KMS-11 (cell line): ENCODE data around the gene SFTPA2.
"Not testable (repeated sequence)": the region's sequence is repeated elsewhere in the genome, so short reads cannot be mapped to it uniquely, and the experiment has no call there.

Source experiments
- H2AFZ ChIP-seq: fragments of 200-600 bp; sonication (generic); 2 replicates; pipeline ENCODE4 v1.6.1; 2016; ENCODE audit warnings: antibody characterized with exemption, mixed run types, low read depth
- H3K27ac ChIP-seq: fragments of 200-600 bp; sonication (generic); 2 replicates; pipeline ENCODE4 v1.6.1; 2016; ENCODE audit warnings: mild to moderate bottlenecking, mixed run types
- H3K27me3 ChIP-seq: fragments of 200-600 bp; sonication (generic); 2 replicates; pipeline ENCODE4 v1.6.1; 2017; ENCODE audit warnings: mild to moderate bottlenecking, low read depth, mixed run types, moderate library complexity; ENCODE audit not compliant: insufficient read depth
- H3K36me3 ChIP-seq: fragments of 200-600 bp; sonication (generic); 2 replicates; pipeline ENCODE4 v1.6.1; 2017; ENCODE audit warnings: mild to moderate bottlenecking, mixed run types; ENCODE audit not compliant: insufficient read depth
- H3K4me1 ChIP-seq: fragments of 200-600 bp; sonication (generic); 2 replicates; pipeline ENCODE4 v1.6.1; 2016; ENCODE audit warnings: mild to moderate bottlenecking, low read depth, mixed run types; ENCODE audit not compliant: poor library complexity, severe bottlenecking
- H3K4me2 ChIP-seq: fragments of 200-600 bp; sonication (generic); 2 replicates; pipeline ENCODE4 v1.7.0; 2016; ENCODE audit warnings: mild to moderate bottlenecking, mixed run types
- H3K4me3 ChIP-seq: fragments of 200-600 bp; sonication (generic); IDR thresholded peaks from 2 replicates; pipeline ENCODE4 v1.6.1; 2017; ENCODE audit warnings: low read depth, low read length, mixed read lengths; ENCODE audit not compliant: insufficient read depth
- H3K79me2 ChIP-seq: fragments of 200-600 bp; sonication (generic); 2 replicates; pipeline ENCODE4 v1.6.1; 2016; ENCODE audit warnings: low read depth, mixed run types; ENCODE audit not compliant: insufficient read depth
- H3K9ac ChIP-seq: fragments of 200-600 bp; sonication (generic); 2 replicates; pipeline ENCODE4 v1.6.1; 2016; ENCODE audit warnings: mild to moderate bottlenecking, mixed run types
- H4K20me1 ChIP-seq: fragments of 200-600 bp; sonication (generic); 2 replicates; pipeline ENCODE4 v1.6.1; 2016; ENCODE audit warnings: mild to moderate bottlenecking, mixed run types; ENCODE audit not compliant: insufficient read depth
- TF ChIP-seq, protein P1 (sequence below): fragments of 200-600 bp; sonication (generic); conservative IDR thresholded peaks from 2 replicates; pipeline ENCODE4 v1.6.1; 2017; ENCODE audit warnings: low read depth, mild to moderate bottlenecking, antibody characterized with exemption, low read length, moderate library complexity, mixed read lengths

SFTPA2 gene

DNA sequence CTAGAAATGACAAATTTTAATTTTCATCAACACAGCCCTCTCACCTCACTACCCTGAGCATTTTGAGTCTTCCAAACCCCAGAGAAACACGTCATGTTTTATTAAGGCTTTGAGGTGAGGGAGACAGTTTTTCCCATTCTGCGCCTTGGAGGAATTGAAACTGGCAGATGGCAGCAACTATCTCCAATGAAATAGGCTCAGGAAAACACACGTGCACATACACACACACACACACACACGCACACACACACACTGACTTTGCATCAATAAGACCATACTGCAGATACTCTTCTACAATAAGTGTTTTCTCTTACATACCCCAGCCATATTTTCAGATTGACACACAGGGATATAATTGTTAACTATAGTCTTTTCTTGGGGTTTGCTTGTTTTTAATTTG lies 3.2 kb upstream of the SFTPA2 start:
- no peak overlapping the region for H2AFZ ChIP-seq
- no peaks in the 10 kb centered on the region for H4K20me1 ChIP-seq
- H3K4me2 ChIP-seq = no peak overlapping the region
- no peaks in the 10 kb centered on the region for H3K79me2 ChIP-seq
- no peaks in the 10 kb centered on the region for H3K36me3 ChIP-seq
- H3K9ac ChIP-seq = no peak overlapping the region
- H3K4me3 ChIP-seq = no peak overlapping the region
- H3K27ac ChIP-seq = no peak overlapping the region
- TF ChIP-seq, protein P1, sequence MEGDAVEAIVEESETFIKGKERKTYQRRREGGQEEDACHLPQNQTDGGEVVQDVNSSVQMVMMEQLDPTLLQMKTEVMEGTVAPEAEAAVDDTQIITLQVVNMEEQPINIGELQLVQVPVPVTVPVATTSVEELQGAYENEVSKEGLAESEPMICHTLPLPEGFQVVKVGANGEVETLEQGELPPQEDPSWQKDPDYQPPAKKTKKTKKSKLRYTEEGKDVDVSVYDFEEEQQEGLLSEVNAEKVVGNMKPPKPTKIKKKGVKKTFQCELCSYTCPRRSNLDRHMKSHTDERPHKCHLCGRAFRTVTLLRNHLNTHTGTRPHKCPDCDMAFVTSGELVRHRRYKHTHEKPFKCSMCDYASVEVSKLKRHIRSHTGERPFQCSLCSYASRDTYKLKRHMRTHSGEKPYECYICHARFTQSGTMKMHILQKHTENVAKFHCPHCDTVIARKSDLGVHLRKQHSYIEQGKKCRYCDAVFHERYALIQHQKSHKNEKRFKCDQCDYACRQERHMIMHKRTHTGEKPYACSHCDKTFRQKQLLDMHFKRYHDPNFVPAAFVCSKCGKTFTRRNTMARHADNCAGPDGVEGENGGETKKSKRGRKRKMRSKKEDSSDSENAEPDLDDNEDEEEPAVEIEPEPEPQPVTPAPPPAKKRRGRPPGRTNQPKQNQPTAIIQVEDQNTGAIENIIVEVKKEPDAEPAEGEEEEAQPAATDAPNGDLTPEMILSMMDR = no peak
- H3K4me1 ChIP-seq = no peaks in the 10 kb centered on the region
- no peaks in the 10 kb centered on the region for H3K27me3 ChIP-seq

DNA sequence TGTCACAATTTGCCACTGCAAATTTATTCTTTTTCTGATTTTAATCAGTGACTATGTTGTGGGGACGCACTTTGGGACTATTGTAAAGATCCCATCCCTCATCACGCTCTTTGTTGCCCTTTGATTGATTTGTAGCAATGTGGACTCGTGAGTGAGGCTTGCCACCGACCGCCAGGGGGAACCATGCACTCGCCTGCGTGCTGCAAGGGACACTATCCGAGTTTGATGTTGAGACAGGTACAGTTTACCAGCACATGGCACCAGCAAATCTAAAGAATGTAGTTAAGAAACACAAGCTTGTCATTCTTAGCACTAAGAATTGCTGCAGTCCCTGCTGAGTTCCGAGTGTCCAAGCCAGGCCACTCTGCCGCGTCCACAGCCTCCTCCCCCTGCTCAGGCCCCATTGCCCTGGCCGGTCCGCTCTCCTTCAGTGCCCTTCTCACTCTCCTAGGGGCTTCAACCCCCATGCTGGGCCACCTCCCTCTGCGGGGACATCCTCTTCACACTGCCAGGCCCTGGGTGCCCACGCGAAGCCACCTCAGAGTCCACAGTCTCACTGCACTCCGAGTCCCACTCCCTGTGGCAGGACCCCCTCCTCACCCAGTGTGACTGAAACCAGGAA lies 2.0 kb upstream of the SFTPA2 start:
- Histone ChIP-seq H3K4me1 (no peaks in the 10 kb centered on the region), H3K36me3 (no peaks in the 10 kb centered on the region), H3K27ac (no peak overlapping the region), H4K20me1 (no peaks in the 10 kb centered on the region), H3K4me2 (no peak overlapping the region), H3K79me2 (no peaks in the 10 kb centered on the region), H3K27me3 (no peaks in the 10 kb centered on the region), H3K9ac (no peak overlapping the region), H3K4me3 (no peak overlapping the region), H2AFZ (peak overlapping the region; percentile 29; the same call in 1 of the 2 replicates)
- TF ChIP-seq, protein P1 = peak; percentile 79

DNA sequence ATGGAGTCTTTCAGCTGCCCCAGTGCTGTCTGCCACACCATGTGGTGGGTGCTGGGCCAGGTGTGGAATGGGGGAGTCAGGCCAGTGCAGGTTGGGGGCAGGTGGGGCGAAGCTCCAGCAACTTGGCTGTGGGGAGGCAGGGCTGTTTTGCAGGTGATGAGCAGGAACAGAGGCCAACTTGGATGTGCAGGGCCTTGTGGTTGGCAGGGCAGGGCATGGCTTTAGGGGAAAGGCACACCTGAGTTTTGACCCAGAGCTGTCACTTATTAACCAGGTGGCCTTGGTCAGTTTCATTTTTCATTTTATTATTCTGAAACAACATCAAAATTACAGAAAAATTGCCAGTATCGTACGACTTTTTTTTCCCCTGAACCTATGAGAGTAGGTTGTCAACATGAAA lies 1.1 kb upstream of the SFTPA2 start:
- TF ChIP-seq, protein P1 = no peak

DNA sequence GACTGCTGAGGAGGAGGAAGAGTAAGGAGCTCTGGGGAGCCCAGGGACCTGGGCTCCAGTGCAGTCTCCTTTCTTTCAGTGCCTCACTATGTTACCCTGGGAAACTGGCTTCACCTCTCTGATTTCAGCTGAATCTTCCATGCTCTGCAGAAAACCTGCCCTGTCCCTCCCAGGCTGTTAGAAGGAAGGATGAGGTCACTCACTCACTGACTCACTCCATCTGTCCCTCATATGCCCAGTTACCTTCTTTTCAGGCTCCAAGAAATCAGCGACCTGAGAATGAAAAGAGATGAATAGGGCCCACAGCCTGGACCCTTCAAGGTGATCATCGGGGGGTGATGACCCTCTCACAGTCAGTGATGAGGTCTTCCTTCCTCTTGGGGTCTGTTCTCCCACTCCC lies 481 bp downstream of the SFTPA2 start:
- TF ChIP-seq, protein P1 = no peak
- no peak overlapping the region for H2AFZ ChIP-seq
- no peak overlapping the region for H3K27ac ChIP-seq
- no peaks in the 10 kb centered on the region for H3K79me2 ChIP-seq
- no peaks in the 10 kb centered on the region for H3K36me3 ChIP-seq
- no peaks in the 10 kb centered on the region for H3K27me3 ChIP-seq
- H4K20me1 ChIP-seq = no peaks in the 10 kb centered on the region
- H3K9ac ChIP-seq = no peak overlapping the region
- no peaks in the 10 kb centered on the region for H3K4me1 ChIP-seq
- H3K4me3 ChIP-seq = no peak overlapping the region
- no peak overlapping the region for H3K4me2 ChIP-seq

More for the DNA sequence above, 1.1 kb upstream of the SFTPA2 start:
- no peak overlapping the region for H3K9ac ChIP-seq
- H2AFZ ChIP-seq = no peak overlapping the region
- no peaks in the 10 kb centered on the region for H3K27me3 ChIP-seq
- no peaks in the 10 kb centered on the region for H3K4me1 ChIP-seq
- no peak overlapping the region for H3K4me2 ChIP-seq
- no peak overlapping the region for H3K27ac ChIP-seq
- H3K79me2 ChIP-seq = no peaks in the 10 kb centered on the region
- H3K36me3 ChIP-seq = no peaks in the 10 kb centered on the region
- H3K4me3 ChIP-seq = no peak overlapping the region
- H4K20me1 ChIP-seq = no peaks in the 10 kb centered on the region

DNA sequence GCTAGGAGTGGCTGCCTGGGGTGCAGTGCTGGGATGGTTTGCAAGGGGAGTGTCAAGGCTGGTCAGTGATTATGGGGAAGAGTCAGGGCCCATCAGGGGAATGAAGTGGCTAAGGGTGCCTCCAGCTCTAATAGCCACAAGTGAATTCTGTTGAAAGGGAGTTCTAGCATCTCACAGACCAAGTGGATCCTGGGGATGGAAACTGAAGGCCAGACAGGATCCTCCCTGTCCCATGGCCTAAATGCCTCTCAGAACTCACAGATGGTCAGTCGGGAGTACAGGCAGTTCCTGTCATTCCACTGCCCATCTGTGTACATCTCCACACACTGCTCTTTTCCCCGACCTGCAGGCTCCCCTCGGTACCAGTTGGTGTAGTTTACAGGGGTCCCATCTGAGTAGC lies 3.2 kb downstream of the SFTPA2 start:
- not testable (repeated sequence) for H3K9ac ChIP-seq, H4K20me1 ChIP-seq, H3K36me3 ChIP-seq, H3K27me3 ChIP-seq, H3K4me2 ChIP-seq, H3K4me1 ChIP-seq, H3K27ac ChIP-seq, H3K79me2 ChIP-seq, H2AFZ ChIP-seq, H3K4me3 ChIP-seq
